Tibial nerve (tissue), 4 donors: Measurements from ENCODE around the gene UBE2F.

Source experiments
- CTCF ChIP-seq, 5 experiments: fragments of 200-600 bp in 3 of 5; fragments of 450-650 bp in 2 of 5; sonication (generic) in 3 of 5; IDR thresholded peaks; one replicate each; pipeline ENCODE4 v1.5.1; 2016 to 2019; ENCODE audit warnings: antibody characterized with exemption in 5 of 5, mild to moderate bottlenecking in 3 of 5, moderate library complexity in 2 of 5
- EP300 ChIP-seq, 2 donors: sonication (generic); formaldehyde crosslinking; IDR thresholded peaks; one replicate each; pipeline ENCODE4 v1.6.1; 2017; ENCODE audit warnings: antibody characterized with exemption in 2 of 2, mild to moderate bottlenecking in 1 of 2
- POLR2A ChIP-seq, 2 donors: fragments of 450-650 bp; IDR thresholded peaks; one replicate each; pipeline ENCODE4 v1.6.1; 2017; ENCODE audit warnings: antibody characterized with exemption in 2 of 2, mild to moderate bottlenecking in 2 of 2, moderate library complexity in 2 of 2

DNA sequence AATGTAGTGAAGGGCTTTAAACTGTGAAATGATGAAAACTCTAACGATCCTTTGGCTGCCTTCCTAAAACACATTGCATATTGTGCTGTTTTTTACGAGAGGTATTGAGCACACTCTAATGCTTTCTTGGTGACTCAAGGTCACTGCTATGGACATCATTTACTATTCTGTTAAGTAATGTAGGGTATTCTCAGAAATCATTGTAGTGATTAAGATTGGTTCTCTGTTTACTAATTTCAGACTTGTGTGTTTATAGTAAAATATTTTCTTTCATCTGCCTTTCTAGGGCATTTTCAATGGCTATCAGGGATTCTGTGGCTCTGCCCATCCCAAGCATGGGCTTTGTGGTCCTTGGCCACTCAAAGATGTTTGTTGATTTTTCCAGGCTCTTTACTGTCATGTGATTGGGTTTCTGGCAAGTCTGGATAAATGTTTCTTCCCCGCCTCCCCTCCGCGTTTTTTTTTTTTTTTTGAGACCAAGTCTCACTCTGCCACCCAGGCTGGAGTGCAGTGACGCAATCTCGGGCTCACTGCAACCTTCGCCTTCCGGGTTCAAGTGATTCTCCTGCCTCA lies 29.3 kb downstream of the UBE2F start:
- TF ChIP-seq CTCF (IDR thresholded peaks at IDR 0.05), result no peak
- TF ChIP-seq POLR2A (IDR thresholded peaks at IDR 0.05), result no peak
- no peak for TF ChIP-seq EP300 (IDR thresholded peaks at IDR 0.05)
